HG03025 (cell line): ENCODE measurements around the gene CEP95.
"Not testable (repeated sequence)": the region's sequence is repeated elsewhere in the genome, so short reads cannot be mapped to it uniquely, and the experiment has no call there.

Experiments
- ATAC-seq: cut with Tn5 transposase; IDR thresholded peaks from one replicate; pipeline ENCODE4 v1.9.1; 2021; ENCODE audit warnings: mild to moderate bottlenecking, moderate library complexity; ENCODE audit not compliant: unreplicated experiment, low FRiP score

The CEP95 gene

GRCh38 chr17:64555281-64555680 is 48.5 kb downstream of the CEP95 start:
- ATAC-seq: no peak

- no peak for ATAC-seq
These were observed 57.3 kb downstream of the CEP95 start for GRCh38 chr17:64564098-64564497.

- ATAC-seq: no peak
These were observed 58.8 kb downstream of the CEP95 start for GRCh38 chr17:64565563-64565962.

GRCh38 chr17:64571746-64572145 is 65.0 kb downstream of the CEP95 start:
- ATAC-seq: no peak

- ATAC-seq: no peak
These were observed 65.9 kb downstream of the CEP95 start for GRCh38 chr17:64572682-64573154.

GRCh38 chr17:64573214-64573613 is 66.4 kb downstream of the CEP95 start:
- ATAC-seq: no peak

- ATAC-seq: no peak
These were observed 67.9 kb downstream of the CEP95 start for GRCh38 chr17:64574646-64575045.

- ATAC-seq: no peak
These were observed 68.7 kb downstream of the CEP95 start for GRCh38 chr17:64575431-64575830.

- ATAC-seq: not testable (repeated sequence)
These were observed 70.2 kb downstream of the CEP95 start for GRCh38 chr17:64577025-64577424.

GRCh38 chr17:64579917-64580316 is 73.1 kb downstream of the CEP95 start:
- ATAC-seq: no peak

GRCh38 chr17:64580384-64581315 is 73.9 kb downstream of the CEP95 start:
- no peak for ATAC-seq

- no peak for ATAC-seq
These were observed 76.3 kb downstream of the CEP95 start for GRCh38 chr17:64583038-64583437.

- ATAC-seq: no peak
These were observed 78.4 kb downstream of the CEP95 start for GRCh38 chr17:64585146-64585545.
